Stomach (tissue), 9 donors: ENCODE measurements around the gene MDFI. TPM values are rescaled to one million over a fixed set of nuclear protein-coding genes. Genes with fewer than 3 reads are reported as not detected.

Experiments
- DNase-seq, 2 donors: peaks; one replicate each; pipeline versions ENCODE4 v3.0.0 to v3.0.0-alpha.2; 2013 to 2019
- H3K27ac ChIP-seq, 5 donors: fragments of 200-600 bp in 4 of 5; sonication (generic) in 4 of 5; one replicate each; pipeline ENCODE4 v1.5.1; 2013 to 2019; ENCODE audit warnings: mild to moderate bottlenecking in 1 of 5, moderate library complexity in 1 of 5
- H3K27me3 ChIP-seq, 3 donors: fragments of 200-600 bp; sonication (generic); one replicate each; pipeline ENCODE4 v1.5.1; 2017 to 2019; ENCODE audit warnings: mixed run types in 1 of 3
- H3K36me3 ChIP-seq, 4 donors: fragments of 200-600 bp; sonication (generic); 1 replicate in 3 of 4; 2 replicates in 1 of 4; pipeline ENCODE4 v1.5.1; 2016 to 2019
- H3K4me1 ChIP-seq, 4 donors: fragments of 200-600 bp; sonication (generic); one replicate each; pipeline ENCODE4 v1.5.1; 2016 to 2019
- H3K4me3 ChIP-seq, 4 donors: fragments of 200-600 bp; sonication (generic) in 3 of 4; one replicate each; pipeline ENCODE4 v1.5.1; 2016 to 2019; ENCODE audit warnings: mild to moderate bottlenecking in 1 of 4
- H3K9me3 ChIP-seq, 4 donors: fragments of 200-600 bp; sonication (generic); one replicate each; pipeline ENCODE4 v1.5.1; 2016 to 2019
- CTCF ChIP-seq, 7 experiments: fragments of 450-650 bp in 4 of 7; fragments of 200-600 bp in 3 of 7; sonication (generic) in 3 of 7; IDR thresholded peaks; one replicate each; pipeline ENCODE4 v1.5.1; 2016 to 2019; ENCODE audit warnings: antibody characterized with exemption in 7 of 7, control low read depth in 2 of 7, mild to moderate bottlenecking in 1 of 7
- EP300 ChIP-seq: sonication (generic); formaldehyde crosslinking; IDR thresholded peaks from one replicate; pipeline ENCODE4 v1.6.1; 2017; ENCODE audit warnings: antibody characterized with exemption
- POLR2A ChIP-seq, 4 donors: fragments of 450-650 bp; IDR thresholded peaks; one replicate each; pipeline ENCODE4 v1.6.1; 2016; ENCODE audit warnings: antibody characterized with exemption in 4 of 4, control low read depth in 2 of 4, mild to moderate bottlenecking in 1 of 4, moderate library complexity in 1 of 4
- POLR2AphosphoS5 ChIP-seq, 3 donors: sonication (generic); formaldehyde crosslinking; IDR thresholded peaks; one replicate each; pipeline ENCODE4 v1.6.1; 2016; ENCODE audit warnings: antibody characterized with exemption in 3 of 3
- WGBS, 5 donors: extraction: QIAGEN DNeasy Blood & Tissue Kit in 3 of 5; methylation state at CpG; one replicate each; pipeline versions ENCODE4 v1.1.5 to v1.1.7; 2013 to 2018; 5-methylcytosine and 5-hydroxymethylcytosine counted together
- intact Hi-C: fragments of 100-400 bp; cut with DNase I; formaldehyde crosslinking; loops from one replicate; pipeline ENCODE4 v1.15.1; 2023; ENCODE audit warnings: low total_unique reads
- polyA plus RNA-seq, 3 donors: library from polyadenylated mRNA; stranded (reverse); fragments of 200-250 nt; gene quantifications; one replicate each; pipeline ENCODE4 v1.2.3, GENCODE V29; 2013
- total RNA-seq, 5 donors: library from RNA; depleted of rRNA; stranded (reverse); fragments of >200 nt; gene quantifications; one replicate each; pipeline versions ENCODE4 v1.1.0 to v1.2.3, GENCODE V29; 2014 to 2016
- donor health status: healthy with polysubstance abuse.
- donor health status: Bipolar disorder and iron deficiency.
- donor health status: healthy.

MDFI gene
- total and polyA plus RNA-seq, 8 donors, result 3.7 to 17.2 (median 8.3) TPM; not detected in 1

DNA sequence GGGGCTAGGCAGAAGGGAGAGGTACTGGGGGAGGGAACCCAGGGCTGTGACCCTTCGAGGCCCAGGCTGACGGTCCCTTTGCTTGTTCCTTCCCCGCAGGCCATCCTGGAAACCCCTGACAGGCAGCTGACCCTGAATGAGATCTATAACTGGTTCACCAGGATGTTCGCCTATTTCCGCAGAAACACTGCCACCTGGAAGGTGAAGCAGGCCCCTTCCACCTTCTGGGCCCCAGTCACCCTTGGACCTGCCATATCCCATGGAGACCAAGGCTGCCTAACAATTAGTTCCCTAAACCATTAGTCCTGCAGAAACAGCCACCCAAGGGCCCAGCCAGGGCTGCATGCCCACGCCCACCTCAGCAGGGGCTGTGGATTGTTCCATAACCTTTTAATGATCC is 47.1 kb upstream of the MDFI start:
- Histone ChIP-seq H3K27ac (no peak overlapping the region), H3K4me1 (peaks cover 0 to 13% (median 8%) of the 10 kb centered on the region in 4 donors), H3K27me3 (no peaks in the 10 kb centered on the region), H3K9me3 (no peaks in the 10 kb centered on the region), H3K4me3 (no peak overlapping the region), H3K36me3 (peaks cover 36 to 97% (median 95%) of the 10 kb centered on the region in 4 donors)
- DNase-seq, result peak in 1 of 2 donors; percentile 49
- 67 to 85% (median 71%) methylated on average over 4 to 6 of the region's 6 CpGs for WGBS, 5 donors
- intact Hi-C loops, result loop anchor here (5.0 kb wide), 2 partner anchors 129 to 219 kb away; no protein-coding TSS in a partner anchor
- TF ChIP-seq EP300 (no peak), CTCF (IDR thresholded peaks at IDR 0.05) (no peak), POLR2AphosphoS5 (IDR thresholded peaks at IDR 0.05) (no peak), POLR2A (IDR thresholded peaks at IDR 0.05) (no peak)

- no peaks in the 10 kb centered on the region for H3K27me3 ChIP-seq
- H3K9me3 ChIP-seq, result no peaks in the 10 kb centered on the region
- peaks cover 0 to 6% (median 2%) of the 10 kb centered on the region in 4 donors for H3K4me1 ChIP-seq
- H3K4me3 ChIP-seq, result no peak overlapping the region
- H3K36me3 ChIP-seq, result peaks cover 40 to 98% (median 96%) of the 10 kb centered on the region in 4 donors
- intact Hi-C loops, result loop anchor here (5.0 kb wide), 2 partner anchors 130 to 220 kb away; no protein-coding TSS in a partner anchor
- H3K27ac ChIP-seq, result no peak overlapping the region
- TF ChIP-seq POLR2A (IDR thresholded peaks at IDR 0.05) (no peak), CTCF (IDR thresholded peaks at IDR 0.05) (peak in 5 of 7 experiments; percentile 90 to 96 (median 94)), POLR2AphosphoS5 (IDR thresholded peaks at IDR 0.05) (peak in 1 of 3 donors; percentile 24), EP300 (no peak)
- WGBS, 5 donors, result 2 to 8% (median 3%) methylated on average over 7 of the region's 7 CpGs
- peak; percentile 83 to 89 for DNase-seq
Observed at GRCh38 chr6:41591859-41592502, 46.3 kb upstream of the MDFI start.

- H3K4me1 ChIP-seq, result peaks cover 0 to 3% (median under 1%) of the 10 kb centered on the region in 4 donors
- WGBS, 5 donors, result 89 to 95% (median 92%) methylated on average over 24 of the region's 24 CpGs
- no peaks in the 10 kb centered on the region for H3K27me3 ChIP-seq
- TF ChIP-seq CTCF (IDR thresholded peaks at IDR 0.05) (no peak), EP300 (no peak), POLR2A (IDR thresholded peaks at IDR 0.05) (no peak), POLR2AphosphoS5 (IDR thresholded peaks at IDR 0.05) (no peak)
- no peaks in the 10 kb centered on the region for H3K9me3 ChIP-seq
- no peak for DNase-seq
- intact Hi-C loops, result loop anchor here (5.0 kb wide), 2 partner anchors 131 to 221 kb away; no protein-coding TSS in a partner anchor
- no peak overlapping the region for H3K4me3 ChIP-seq
- peaks cover 45 to 98% (median 96%) of the 10 kb centered on the region in 4 donors for H3K36me3 ChIP-seq
- H3K27ac ChIP-seq, result no peak overlapping the region
Observed at GRCh38 chr6:41593406-41593805, 44.9 kb upstream of the MDFI start.

DNA sequence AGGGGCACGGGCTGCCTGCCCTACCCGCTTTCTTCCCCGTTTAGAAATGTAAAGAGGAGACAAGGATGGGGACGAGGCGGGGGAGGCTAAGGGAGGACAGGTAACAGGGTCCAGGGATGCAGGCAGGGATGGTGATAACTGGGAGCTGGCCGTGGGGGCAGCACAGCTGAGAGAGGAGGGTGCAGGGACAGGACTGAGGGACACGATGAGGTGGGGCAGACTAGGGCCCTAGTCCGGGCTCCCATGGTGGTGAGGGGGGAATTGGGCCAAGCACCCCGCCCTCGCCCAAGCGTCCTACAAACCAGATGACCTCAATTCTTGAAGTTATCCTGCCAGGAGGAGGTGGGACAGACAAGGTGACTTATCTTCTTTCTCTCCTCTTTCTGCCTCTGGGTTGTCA is 44.4 kb upstream of the MDFI start:
- peaks cover 0 to 5% (median 3%) of the 10 kb centered on the region in 4 donors for H3K4me1 ChIP-seq
- H3K27me3 ChIP-seq, result no peaks in the 10 kb centered on the region
- H3K4me3 ChIP-seq, result no peak overlapping the region
- H3K9me3 ChIP-seq, result no peaks in the 10 kb centered on the region
- H3K27ac ChIP-seq, result no peak overlapping the region
- TF ChIP-seq POLR2A (IDR thresholded peaks at IDR 0.05) (no peak), CTCF (IDR thresholded peaks at IDR 0.05) (no peak), EP300 (no peak), POLR2AphosphoS5 (IDR thresholded peaks at IDR 0.05) (no peak)
- 69 to 81% (median 78%) methylated on average over 11 of the region's 11 CpGs for WGBS, 5 donors
- H3K36me3 ChIP-seq, result peaks cover 45 to 98% (median 96%) of the 10 kb centered on the region in 4 donors
- intact Hi-C loops, result loop anchor here (5.0 kb wide), 2 partner anchors 132 to 222 kb away; no protein-coding TSS in a partner anchor
- no peak for DNase-seq
